Glutamatergic neuron (in vitro differentiated cells): Measurements from ENCODE around the gene PKD1L1. TPM values are rescaled to one million over a fixed set of nuclear protein-coding genes. Genes with fewer than 3 reads are reported as not detected.

Source experiments
- DNase-seq: peaks from one replicate; pipeline ENCODE4 v3.0.0; 2022
- H3K27ac Mint-ChIP-seq: one replicate; pipeline ENCODE4 v1.8.0; 2020; ENCODE audit warnings: mild to moderate bottlenecking, mixed read lengths, inconsistent platforms; ENCODE audit not compliant: unreplicated experiment
- H3K27me3 Mint-ChIP-seq: one replicate; pipeline ENCODE4 v1.8.0; 2020; ENCODE audit warnings: mild to moderate bottlenecking, moderate library complexity, mixed read lengths, inconsistent platforms; ENCODE audit not compliant: unreplicated experiment
- H3K36me3 Mint-ChIP-seq: one replicate; pipeline ENCODE4 v1.8.0; 2020; ENCODE audit warnings: mild to moderate bottlenecking, mixed read lengths, inconsistent platforms; ENCODE audit not compliant: unreplicated experiment
- H3K4me1 Mint-ChIP-seq: one replicate; pipeline ENCODE4 v1.8.0; 2020; ENCODE audit warnings: mild to moderate bottlenecking, low read depth, mixed read lengths, inconsistent platforms; ENCODE audit not compliant: unreplicated experiment
- H3K4me3 Mint-ChIP-seq: one replicate; pipeline ENCODE4 v1.8.0; 2020; ENCODE audit warnings: mild to moderate bottlenecking, mixed read lengths, inconsistent platforms; ENCODE audit not compliant: unreplicated experiment
- H3K9me3 Mint-ChIP-seq: one replicate; pipeline ENCODE4 v1.8.0; 2020; ENCODE audit warnings: mild to moderate bottlenecking, moderate library complexity, mixed read lengths, inconsistent platforms; ENCODE audit not compliant: unreplicated experiment
- CTCF ChIP-seq: fragments of 200-600 bp; sonication (generic); IDR thresholded peaks from one replicate; pipeline ENCODE4 v1.5.0; 2021; ENCODE audit not compliant: partially characterized antibody, unreplicated experiment
- total RNA-seq: library from RNA; stranded (reverse); fragmentation: NEBNext Ultra II Directional; extraction: Animal tissue kit (Norgen Biotek cat#: 25700); gene quantifications from one replicate; pipeline ENCODE4 v1.2.1, GENCODE V29; 2021; ENCODE audit not compliant: unreplicated experiment

Gene PKD1L1
- total RNA-seq, 1 donor from 2014 or later = 0.17 TPM

- Mint-ChIP-seq H3K27ac (no peak overlapping the region), H3K4me3 (no peak overlapping the region), H3K9me3 (peaks cover 8% of the 10 kb centered on the region), H3K27me3 (peaks cover 2% of the 10 kb centered on the region), H3K4me1 (peaks cover 19% of the 10 kb centered on the region), H3K36me3 (no peaks in the 10 kb centered on the region)
- TF ChIP-seq CTCF = no peak
- no peak for DNase-seq
Observed at GRCh38 chr7:47765373-47765979, 182.8 kb downstream of the PKD1L1 start.

GRCh38 chr7:47764746-47765145 is 183.5 kb downstream of the PKD1L1 start:
- Mint-ChIP-seq H3K4me1 (peaks cover 19% of the 10 kb centered on the region), H3K27me3 (peaks cover 2% of the 10 kb centered on the region), H3K4me3 (no peak overlapping the region), H3K36me3 (no peaks in the 10 kb centered on the region), H3K9me3 (peaks cover 8% of the 10 kb centered on the region), H3K27ac (peak overlapping the region; percentile 48)
- no peak for TF ChIP-seq CTCF
- no peak for DNase-seq

- Mint-ChIP-seq H3K27ac (peak overlapping the region; percentile 96), H3K36me3 (no peaks in the 10 kb centered on the region), H3K4me3 (no peak overlapping the region), H3K27me3 (peaks cover 2% of the 10 kb centered on the region), H3K4me1 (peaks cover 20% of the 10 kb centered on the region), H3K9me3 (peaks cover 8% of the 10 kb centered on the region)
- DNase-seq = no peak
- no peak for TF ChIP-seq CTCF
Observed at GRCh38 chr7:47763063-47763974, 184.9 kb downstream of the PKD1L1 start.

GRCh38 chr7:47762746-47763062 is 185.6 kb downstream of the PKD1L1 start:
- TF ChIP-seq CTCF = no peak
- peaks cover 8% of the 10 kb centered on the region for H3K9me3 Mint-ChIP-seq
- no peak overlapping the region for H3K4me3 Mint-ChIP-seq
- H3K27ac Mint-ChIP-seq = peak overlapping the region; percentile 96
- no peak for DNase-seq
- H3K27me3 Mint-ChIP-seq = peaks cover 2% of the 10 kb centered on the region
- no peaks in the 10 kb centered on the region for H3K36me3 Mint-ChIP-seq
- H3K4me1 Mint-ChIP-seq = peaks cover 23% of the 10 kb centered on the region

GRCh38 chr7:47762207-47762606 is 186.1 kb downstream of the PKD1L1 start:
- Mint-ChIP-seq H3K27ac (no peak overlapping the region), H3K9me3 (peaks cover 6% of the 10 kb centered on the region), H3K36me3 (no peaks in the 10 kb centered on the region), H3K4me3 (no peak overlapping the region), H3K27me3 (peaks cover 2% of the 10 kb centered on the region), H3K4me1 (peaks cover 21% of the 10 kb centered on the region)
- DNase-seq = no peak
- TF ChIP-seq CTCF = no peak
